Right renal cortex interstitium (tissue), 3 donors: ENCODE data around the gene DBX2. TPM values are rescaled to one million over a fixed set of nuclear protein-coding genes. Genes with fewer than 3 reads are reported as not detected.
"Not testable (repeated sequence)": the region's sequence is repeated elsewhere in the genome, so short reads cannot be mapped to it uniquely, and the experiment has no call there.

ENCODE experiments used
- DNase-seq, 3 donors: peaks; one replicate each; pipeline ENCODE4 v3.0.0-alpha.2; 2013; ENCODE audit warnings: low read depth in 3 of 3, low spot score in 2 of 3
- polyA plus RNA-seq, 3 donors: library from polyadenylated mRNA; unstranded; fragments of 120-200 nt; gene quantifications; one replicate each; pipeline ENCODE4 v1.2.1, GENCODE V29; 2013; ENCODE audit not compliant: insufficient read length in 3 of 3

Gene DBX2
- polyA plus RNA-seq, 3 donors, result 0.08 to 0.11 (median 0.08) TPM

GRCh38 chr12:45012749-45013148, 38.1 kb downstream of the DBX2 start:
- no peak for DNase-seq

GRCh38 chr12:45010059-45010458, 40.8 kb downstream of the DBX2 start:
- no peak for DNase-seq

GRCh38 chr12:45008211-45008610, 42.7 kb downstream of the DBX2 start:
- DNase-seq, result no peak

- DNase-seq, result no peak
These were observed 51.5 kb downstream of the DBX2 start for GRCh38 chr12:44999355-44999754.

- no peak for DNase-seq
These were observed 57.7 kb downstream of the DBX2 start for GRCh38 chr12:44993161-44993560.

- DNase-seq, result not testable (repeated sequence)
These were observed 66.0 kb downstream of the DBX2 start for GRCh38 chr12:44984863-44985262.

- no peak for DNase-seq
These were observed 71.0 kb downstream of the DBX2 start for GRCh38 chr12:44979918-44980317.

GRCh38 chr12:44976246-44976645, 74.7 kb downstream of the DBX2 start:
- DNase-seq, result no peak

- no peak for DNase-seq
These were observed 78.0 kb downstream of the DBX2 start for GRCh38 chr12:44972746-44973421.

GRCh38 chr12:44968965-44969364, 81.9 kb downstream of the DBX2 start:
- no peak for DNase-seq

Other genes starting within 250 kb of the DBX2 start
- 10 to 100 TPM; 18.4 to 26.5 (median 25.1) TPM for gene NELL2, start 174.8 kb downstream of the DBX2 start, polyA plus RNA-seq
- 10 to 100 TPM; 77.6 to 81.4 (median 79.7) TPM for gene ANO6, start 165.0 kb upstream of the DBX2 start, polyA plus RNA-seq